Measurements from ENCODE around the gene LRP6. TPM values are rescaled to one million over a fixed set of nuclear protein-coding genes. Genes with fewer than 3 reads are reported as not detected.

Gene LRP6
- total RNA-seq, 2 experiments from 2014 or later: 0.28 TPM; not detected in 1

GRCh38 chr12:12219664-12220063 is 47.2 kb downstream of the LRP6 start:
- H3K4me1 Mint-ChIP-seq: peaks cover 4% of the 10 kb centered on the region
- H3K27ac Mint-ChIP-seq: no peak overlapping the region
- H3K36me3 Mint-ChIP-seq: no peaks in the 10 kb centered on the region
- no peak for DNase-seq
- ATAC-seq: no peak
- H3K9me3 Mint-ChIP-seq (ENCODE audit: low read depth): no peaks in the 10 kb centered on the region
- H3K27me3 Mint-ChIP-seq: peaks cover 57% of the 10 kb centered on the region
- no peak overlapping the region for H3K4me3 Mint-ChIP-seq
- CTCF ChIA-PET: no interaction called here

GRCh38 chr12:12217018-12217359 is 49.9 kb downstream of the LRP6 start:
- H3K9me3 Mint-ChIP-seq (ENCODE audit: low read depth): no peaks in the 10 kb centered on the region
- no peak overlapping the region for H3K4me3 Mint-ChIP-seq
- no peak overlapping the region for H3K27ac Mint-ChIP-seq
- no peaks in the 10 kb centered on the region for H3K36me3 Mint-ChIP-seq
- CTCF ChIA-PET: interaction anchor here (1.0 kb wide), 1 partner anchor 112 kb away, joined by 3 read pairs; no protein-coding TSS in a partner anchor
- peaks cover 59% of the 10 kb centered on the region for H3K27me3 Mint-ChIP-seq
- ATAC-seq: no peak
- DNase-seq: no peak
- no peaks in the 10 kb centered on the region for H3K4me1 Mint-ChIP-seq

GRCh38 chr12:12216349-12217017 is 50.4 kb downstream of the LRP6 start:
- ATAC-seq (no peak), DNase-seq (no peak)
- peaks cover 59% of the 10 kb centered on the region for H3K27me3 Mint-ChIP-seq
- H3K27ac Mint-ChIP-seq: no peak overlapping the region
- no peaks in the 10 kb centered on the region for H3K36me3 Mint-ChIP-seq
- no peaks in the 10 kb centered on the region for H3K9me3 Mint-ChIP-seq (ENCODE audit: low read depth)
- CTCF ChIA-PET: interaction anchor here (1.0 kb wide), 1 partner anchor 112 kb away, joined by 3 read pairs; no protein-coding TSS in a partner anchor
- H3K4me1 Mint-ChIP-seq: no peaks in the 10 kb centered on the region
- H3K4me3 Mint-ChIP-seq: no peak overlapping the region

- Mint-ChIP-seq H3K27me3 (peaks cover 64% of the 10 kb centered on the region), H3K4me3 (no peak overlapping the region), H3K9me3 (ENCODE audit: low read depth) (no peaks in the 10 kb centered on the region), H3K36me3 (no peaks in the 10 kb centered on the region), H3K27ac (no peak overlapping the region), H3K4me1 (peaks cover 8% of the 10 kb centered on the region)
- CTCF ChIA-PET: no interaction called here
- no peak for ATAC-seq
- no peak for DNase-seq
Observed at GRCh38 chr12:12214635-12215131, 52.2 kb downstream of the LRP6 start.

- no peak overlapping the region for H3K4me3 Mint-ChIP-seq
- CTCF ChIA-PET: no interaction called here
Observed at GRCh38 chr12:12214201-12214600, 52.6 kb downstream of the LRP6 start.

GRCh38 chr12:12212769-12213168 is 54.1 kb downstream of the LRP6 start:
- Mint-ChIP-seq H3K27ac (no peak overlapping the region), H3K4me3 (no peak overlapping the region), H3K27me3 (peaks cover 68% of the 10 kb centered on the region), H3K4me1 (peaks cover 8% of the 10 kb centered on the region), H3K36me3 (no peaks in the 10 kb centered on the region), H3K9me3 (ENCODE audit: low read depth) (no peaks in the 10 kb centered on the region)
- ATAC-seq (no peak), DNase-seq (no peak)
- CTCF ChIA-PET: no interaction called here

More at GRCh38 chr12:12214201-12214600, 52.6 kb downstream of the LRP6 start:
- ATAC-seq (no peak), DNase-seq (no peak)
- Mint-ChIP-seq H3K27me3 (peaks cover 62% of the 10 kb centered on the region), H3K4me1 (peaks cover 8% of the 10 kb centered on the region), H3K27ac (no peak overlapping the region), H3K9me3 (ENCODE audit: low read depth) (no peaks in the 10 kb centered on the region), H3K36me3 (no peaks in the 10 kb centered on the region)

- no peaks in the 10 kb centered on the region for H3K36me3 Mint-ChIP-seq
- no peak overlapping the region for H3K27ac Mint-ChIP-seq
- peaks cover 8% of the 10 kb centered on the region for H3K4me1 Mint-ChIP-seq
- peak; percentile 42 for DNase-seq
- no peak overlapping the region for H3K4me3 Mint-ChIP-seq
- CTCF ChIA-PET: no interaction called here
- no peak for ATAC-seq
- peaks cover 64% of the 10 kb centered on the region for H3K27me3 Mint-ChIP-seq
- no peaks in the 10 kb centered on the region for H3K9me3 Mint-ChIP-seq (ENCODE audit: low read depth)
Observed at GRCh38 chr12:12210983-12211382, 55.9 kb downstream of the LRP6 start.

- DNase-seq (no peak), ATAC-seq (no peak)
- H3K9me3 Mint-ChIP-seq (ENCODE audit: low read depth): no peaks in the 10 kb centered on the region
- peaks cover 69% of the 10 kb centered on the region for H3K27me3 Mint-ChIP-seq
- H3K4me3 Mint-ChIP-seq: no peak overlapping the region
- CTCF ChIA-PET: no interaction called here
- no peak overlapping the region for H3K27ac Mint-ChIP-seq
- peaks cover 8% of the 10 kb centered on the region for H3K4me1 Mint-ChIP-seq
- H3K36me3 Mint-ChIP-seq: no peaks in the 10 kb centered on the region
Observed at GRCh38 chr12:12210416-12210815, 56.4 kb downstream of the LRP6 start.

- peaks cover 66% of the 10 kb centered on the region for H3K27me3 Mint-ChIP-seq
Observed at GRCh38 chr12:12209675-12210074, 57.2 kb downstream of the LRP6 start.

GRCh38 chr12:12209043-12209442 is 57.8 kb downstream of the LRP6 start:
- DNase-seq: no peak
- H3K27ac Mint-ChIP-seq: no peak overlapping the region
- CTCF ChIA-PET: no interaction called here
- no peak overlapping the region for H3K4me3 Mint-ChIP-seq
- ATAC-seq: no peak
- peaks cover 67% of the 10 kb centered on the region for H3K27me3 Mint-ChIP-seq
- no peaks in the 10 kb centered on the region for H3K9me3 Mint-ChIP-seq (ENCODE audit: low read depth)
- peaks cover 8% of the 10 kb centered on the region for H3K4me1 Mint-ChIP-seq
- H3K36me3 Mint-ChIP-seq: no peaks in the 10 kb centered on the region

More at GRCh38 chr12:12209675-12210074, 57.2 kb downstream of the LRP6 start:
- H3K4me3 Mint-ChIP-seq: no peak overlapping the region
- no peaks in the 10 kb centered on the region for H3K36me3 Mint-ChIP-seq
- no peak for ATAC-seq
- no peak overlapping the region for H3K27ac Mint-ChIP-seq
- no peaks in the 10 kb centered on the region for H3K9me3 Mint-ChIP-seq (ENCODE audit: low read depth)
- H3K4me1 Mint-ChIP-seq: peaks cover 8% of the 10 kb centered on the region
- CTCF ChIA-PET: no interaction called here
- no peak for DNase-seq

- Mint-ChIP-seq H3K36me3 (no peaks in the 10 kb centered on the region), H3K27ac (no peak overlapping the region), H3K27me3 (peaks cover 68% of the 10 kb centered on the region), H3K9me3 (ENCODE audit: low read depth) (no peaks in the 10 kb centered on the region), H3K4me3 (no peak overlapping the region), H3K4me1 (peaks cover 8% of the 10 kb centered on the region)
- CTCF ChIA-PET: no interaction called here
- no peak for ATAC-seq
- DNase-seq: no peak
Observed at GRCh38 chr12:12207746-12208145, 59.1 kb downstream of the LRP6 start.

GRCh38 chr12:12206776-12207388 is 60.0 kb downstream of the LRP6 start:
- CTCF ChIA-PET: no interaction called here

GRCh38 chr12:12202747-12203146 is 64.1 kb downstream of the LRP6 start:
- H3K36me3 Mint-ChIP-seq: peaks cover 3% of the 10 kb centered on the region

More at GRCh38 chr12:12206776-12207388, 60.0 kb downstream of the LRP6 start:
- Mint-ChIP-seq H3K4me3 (no peak overlapping the region), H3K4me1 (peaks cover 8% of the 10 kb centered on the region), H3K9me3 (ENCODE audit: low read depth) (no peaks in the 10 kb centered on the region), H3K27ac (no peak overlapping the region), H3K36me3 (no peaks in the 10 kb centered on the region), H3K27me3 (peaks cover 70% of the 10 kb centered on the region)
- no peak for DNase-seq
- ATAC-seq: no peak

GRCh38 chr12:12202105-12202504 is 64.7 kb downstream of the LRP6 start:
- no peak for ATAC-seq
- Mint-ChIP-seq H3K9me3 (ENCODE audit: low read depth) (peaks cover 4% of the 10 kb centered on the region), H3K4me3 (no peak overlapping the region), H3K27me3 (peaks cover 63% of the 10 kb centered on the region), H3K27ac (no peak overlapping the region), H3K36me3 (peaks cover 3% of the 10 kb centered on the region), H3K4me1 (peaks cover 5% of the 10 kb centered on the region)
- no peak for DNase-seq
- CTCF ChIA-PET: no interaction called here

More at GRCh38 chr12:12202747-12203146, 64.1 kb downstream of the LRP6 start:
- ATAC-seq (no peak), DNase-seq (no peak)
- Mint-ChIP-seq H3K9me3 (ENCODE audit: low read depth) (peaks cover 4% of the 10 kb centered on the region), H3K4me3 (no peak overlapping the region), H3K27me3 (peaks cover 63% of the 10 kb centered on the region), H3K4me1 (peaks cover 5% of the 10 kb centered on the region), H3K27ac (no peak overlapping the region)
- CTCF ChIA-PET: no interaction called here
